GM19099 (cell line): Measurements from ENCODE around the gene BEST2.

Source experiments
- POLR2A ChIP-seq: IDR thresholded peaks from 3 replicates; pipeline ENCODE4 v1.6.1; 2011; ENCODE audit warnings: low read depth; ENCODE audit not compliant: insufficient read length; ENCODE audit errors: extremely low read depth

The BEST2 gene

GRCh38 chr19:12751635-12752034 is at the start of gene BEST2:
Gene BEST2 (plus strand): TSS chr19:12751791. CDS start chr19:12752593, 802 bp downstream.
- no peak for TF ChIP-seq POLR2A

DNA sequence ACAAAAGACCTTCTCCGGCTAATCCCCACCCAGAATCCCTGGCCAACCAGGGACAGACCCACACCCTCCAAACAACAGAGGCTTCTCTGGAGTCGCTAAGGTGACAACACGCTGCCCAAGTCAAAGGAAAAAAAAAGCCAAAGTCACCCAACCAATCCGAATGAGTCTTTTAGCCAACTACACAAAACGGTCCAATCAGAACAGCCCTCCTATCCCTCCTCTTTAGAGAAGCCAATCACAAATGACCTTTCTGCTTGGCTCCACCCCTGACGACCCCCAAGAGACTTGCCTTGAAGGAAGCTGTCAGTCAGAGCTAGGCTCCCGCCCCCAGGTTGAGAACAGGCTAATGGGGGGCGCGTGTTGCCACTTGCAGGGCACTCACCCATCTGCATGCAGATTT is 48.5 kb upstream of the BEST2 start:
- no peak for TF ChIP-seq POLR2A

GRCh38 chr19:12705169-12705568 is 46.4 kb upstream of the BEST2 start:
- TF ChIP-seq POLR2A, result no peak

- TF ChIP-seq POLR2A, result no peak
Observed at GRCh38 chr19:12705654-12706331, 45.8 kb upstream of the BEST2 start.

- TF ChIP-seq POLR2A, result no peak
Observed at GRCh38 chr19:12706332-12706718, 45.3 kb upstream of the BEST2 start.

DNA sequence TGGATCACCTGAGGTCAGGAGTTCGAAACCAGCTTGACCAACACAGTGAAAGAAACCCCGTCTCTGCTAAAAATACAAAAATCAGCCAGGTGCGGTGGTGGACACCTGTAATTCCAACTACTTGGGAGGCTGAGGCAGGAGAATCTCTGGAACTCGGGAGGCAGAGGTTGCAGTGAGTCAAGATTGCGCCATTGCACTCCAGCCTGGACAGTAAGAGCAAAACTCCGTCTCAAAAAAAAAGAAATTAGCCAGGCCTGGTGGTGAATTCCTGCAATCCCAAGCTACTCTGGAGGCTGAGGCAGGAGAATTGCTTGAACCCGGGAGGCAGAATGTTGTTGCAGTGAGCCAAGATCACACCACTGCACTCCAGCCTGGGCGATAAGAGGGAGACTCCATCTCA is 43.0 kb upstream of the BEST2 start:
- no peak for TF ChIP-seq POLR2A

DNA sequence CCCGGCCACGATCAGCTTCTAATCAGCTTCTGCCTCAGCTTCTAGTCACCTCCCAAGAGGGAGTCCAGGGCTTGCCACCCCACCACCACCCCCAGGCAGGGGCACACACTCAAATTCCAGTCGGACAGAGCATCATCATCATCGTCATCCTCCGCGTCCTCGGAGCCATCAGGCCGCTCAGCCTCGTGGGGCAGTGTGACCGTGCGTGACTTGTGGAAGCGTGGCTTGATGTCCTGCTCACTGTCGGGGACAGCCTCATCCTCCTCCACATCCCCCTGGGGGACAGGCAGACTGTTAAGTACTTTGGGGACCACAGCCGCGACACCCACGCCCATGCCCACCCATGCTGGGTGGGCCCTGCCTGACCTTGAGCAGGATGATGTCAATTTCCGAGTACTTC is 40.4 kb upstream of the BEST2 start:
- TF ChIP-seq POLR2A, result no peak

DNA sequence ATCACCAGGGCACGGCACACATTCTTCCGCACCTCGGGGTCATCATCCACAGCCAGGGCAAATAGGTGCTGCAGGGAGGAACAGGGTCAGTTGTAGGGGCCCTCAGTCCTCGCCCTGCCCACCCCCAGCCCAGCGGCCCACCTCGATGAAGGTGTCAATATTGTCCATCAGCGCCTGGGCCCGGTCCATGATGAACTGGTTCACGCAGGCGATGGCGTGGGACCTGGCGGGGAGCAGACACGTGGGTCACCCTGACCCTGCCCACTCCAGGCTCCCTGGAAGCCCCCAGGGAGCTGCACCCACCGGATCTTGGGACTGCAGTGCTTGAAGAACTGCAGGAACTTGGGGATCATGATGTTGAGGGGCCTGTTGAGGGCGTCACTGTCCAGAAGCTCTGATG is 36.5 kb upstream of the BEST2 start:
- no peak for TF ChIP-seq POLR2A

DNA sequence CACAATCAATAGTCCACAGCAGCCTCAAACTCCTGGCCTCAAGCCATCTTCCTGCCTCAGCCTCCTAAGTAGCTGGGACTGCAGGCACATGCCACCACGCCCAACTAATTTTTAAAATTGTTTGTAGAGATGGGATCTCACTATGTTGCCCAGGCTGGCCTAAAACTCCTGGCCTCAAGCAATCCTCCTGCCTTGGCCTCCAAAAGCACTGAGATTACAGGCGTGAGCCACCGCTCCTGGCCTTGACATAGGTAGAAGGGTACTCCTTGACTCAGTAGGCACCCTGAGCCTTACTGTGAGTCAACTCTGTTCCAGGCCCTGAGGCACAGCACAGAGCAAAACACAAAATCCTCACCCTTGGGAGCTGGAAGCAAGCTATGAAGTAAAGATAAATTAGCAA is 35.7 kb upstream of the BEST2 start:
- no peak for TF ChIP-seq POLR2A

GRCh38 chr19:12720296-12720695 is 31.3 kb upstream of the BEST2 start:
- no peak for TF ChIP-seq POLR2A

GRCh38 chr19:12720851-12721655 is 30.5 kb upstream of the BEST2 start:
- no peak for TF ChIP-seq POLR2A

DNA sequence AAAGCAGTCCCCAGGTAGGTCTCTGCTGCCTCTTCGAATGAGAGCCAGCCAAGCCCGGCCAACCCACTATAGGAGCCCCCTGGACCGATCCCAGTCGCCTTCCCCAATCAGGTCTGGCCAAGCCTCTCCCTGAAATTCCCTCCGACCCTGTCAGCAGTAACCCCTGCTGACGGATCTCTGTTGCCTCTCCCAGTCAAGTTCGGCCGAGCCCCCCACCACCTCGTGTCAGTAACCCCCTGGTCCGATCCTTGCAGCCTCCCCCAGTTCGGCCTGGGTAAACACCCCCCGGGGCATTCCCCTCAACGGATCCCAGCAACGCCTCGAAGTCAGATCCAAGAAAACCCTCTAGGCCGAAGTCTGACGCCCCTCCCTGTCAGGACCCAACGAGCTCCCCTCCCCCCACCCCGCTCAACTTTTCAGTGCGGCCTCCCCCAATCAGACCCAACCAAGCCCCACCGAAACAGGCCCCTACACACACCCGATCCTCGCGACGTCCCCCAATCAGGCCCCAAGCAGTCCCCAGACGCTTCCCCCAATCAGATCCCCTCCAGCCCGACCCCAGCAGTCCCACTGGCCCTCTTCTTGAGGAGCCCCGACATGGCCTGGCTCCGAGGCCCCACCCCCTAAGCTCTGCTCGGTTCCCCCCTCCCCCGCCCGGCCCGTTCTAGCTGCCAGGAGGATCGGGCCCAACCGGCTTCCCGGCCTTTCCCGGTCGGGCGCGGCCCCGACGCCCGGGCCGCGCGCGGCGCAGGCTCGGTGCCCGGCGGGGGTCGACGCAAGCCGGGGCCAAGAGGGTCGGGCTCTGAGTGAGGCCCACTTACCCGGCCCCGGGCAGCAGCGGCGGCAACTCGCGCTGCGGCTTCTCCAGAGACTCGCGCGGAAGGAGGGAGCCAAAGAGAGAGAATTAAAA is 29.7 kb upstream of the BEST2 start:
- no peak for TF ChIP-seq POLR2A

DNA sequence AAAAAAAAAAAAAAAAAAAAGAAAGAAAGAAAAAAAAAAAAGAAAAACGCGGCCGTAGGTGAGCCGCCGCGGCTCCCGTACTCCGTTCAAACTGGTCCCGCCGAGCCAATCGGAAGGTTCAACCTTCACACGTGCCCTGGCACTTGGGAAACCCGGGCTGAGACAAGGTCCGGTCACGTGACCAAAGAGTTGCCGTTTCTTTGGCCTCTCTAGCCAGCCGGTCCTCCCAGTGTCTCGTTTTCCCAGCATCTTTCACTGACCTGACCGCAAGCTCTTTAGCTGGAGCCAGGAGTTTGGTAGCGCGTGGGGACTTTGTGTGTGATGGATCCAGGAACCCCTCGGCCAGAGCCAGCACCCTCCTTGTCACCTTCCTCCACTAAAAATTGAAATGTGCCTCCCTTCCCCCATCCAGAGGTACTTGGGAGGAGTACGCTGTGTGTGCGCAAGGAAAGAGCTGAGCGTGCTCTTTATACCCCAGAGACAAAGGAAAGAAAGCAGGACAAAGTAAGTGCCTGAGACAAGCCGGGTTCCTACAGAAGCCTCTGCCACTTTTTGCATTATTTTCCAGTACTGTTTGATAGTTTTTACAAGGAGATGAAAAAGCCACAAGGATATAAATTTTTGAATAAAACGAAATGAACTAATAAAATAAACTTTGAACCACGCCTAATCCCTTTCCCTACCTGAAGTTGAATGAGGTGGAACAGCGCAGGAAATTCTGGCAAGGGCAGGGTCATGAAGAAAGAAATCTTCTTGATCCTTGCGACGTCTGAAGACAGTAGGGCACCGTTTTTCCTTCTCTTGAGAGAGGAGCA is 28.8 kb upstream of the BEST2 start:
- TF ChIP-seq POLR2A, result peak; percentile 56

- no peak for TF ChIP-seq POLR2A
Observed at GRCh38 chr19:12723381-12723640, 28.3 kb upstream of the BEST2 start.
